GM18951 (cell line): ENCODE data around the gene SNX5.

ENCODE experiments used
- POLR2A ChIP-seq: IDR thresholded peaks from 4 replicates; pipeline ENCODE4 v1.6.1; 2011; ENCODE audit warnings: mild to moderate bottlenecking; ENCODE audit not compliant: insufficient read length, insufficient read depth; ENCODE audit errors: extremely low read depth
- in situ Hi-C: fragments of 300-500 bp; cut with MboI; formaldehyde crosslinking; loops from one replicate; pipeline ENCODE4 v1.12.0; 2022; ENCODE audit warnings: low sequenced_read_pairs, mixed read lengths, inconsistent platforms; ENCODE audit not compliant: unreplicated experiment

SNX5 gene

DNA sequence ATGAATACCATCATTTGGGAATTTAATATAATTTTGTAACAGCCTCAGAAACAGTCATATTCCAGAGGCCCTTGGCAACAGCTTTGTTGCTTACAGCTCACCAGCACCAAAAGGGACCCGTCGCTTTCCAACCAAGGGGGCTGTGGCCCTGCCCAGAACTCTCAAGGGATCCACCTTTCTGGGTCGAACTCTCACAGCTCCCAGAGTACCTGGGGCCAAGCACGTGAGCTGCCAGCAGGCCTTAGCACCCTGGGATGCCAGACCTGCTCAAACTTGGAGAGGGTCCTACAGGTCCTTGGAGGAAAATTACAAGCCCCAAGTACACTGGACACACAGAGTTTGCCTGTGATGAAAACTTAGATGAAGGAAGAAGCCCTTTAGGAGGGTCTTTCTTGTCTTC is 66.6 kb downstream of the SNX5 start:
- no peak for TF ChIP-seq POLR2A
- in situ Hi-C loops, result no loop called here

DNA sequence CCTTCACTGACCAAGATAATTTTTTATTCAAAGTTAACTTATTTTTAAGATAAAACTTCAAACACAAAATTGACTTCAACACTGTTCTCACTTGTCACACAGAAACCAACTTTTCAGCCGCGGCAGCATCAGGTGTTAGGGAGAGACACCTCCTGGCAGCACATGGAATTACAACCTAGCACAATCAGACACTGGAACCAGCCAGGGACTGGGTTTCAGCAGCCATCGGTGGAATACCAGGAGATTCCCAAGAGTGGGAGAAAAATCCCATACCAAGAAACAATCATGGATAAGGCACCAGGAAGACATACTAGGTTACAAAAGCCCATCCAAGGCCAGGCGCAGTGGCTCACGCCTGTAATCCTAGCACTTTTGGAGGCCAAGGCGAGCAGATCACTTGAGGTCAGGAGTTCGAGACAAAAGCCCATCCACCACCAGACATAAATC is 70.0 kb downstream of the SNX5 start:
- TF ChIP-seq POLR2A, result no peak
- in situ Hi-C loops, result loop anchor here (25.0 kb wide), 1 partner anchor 211 kb away; the partner anchor contains the start of genes BANF2 and RRBP1

DNA sequence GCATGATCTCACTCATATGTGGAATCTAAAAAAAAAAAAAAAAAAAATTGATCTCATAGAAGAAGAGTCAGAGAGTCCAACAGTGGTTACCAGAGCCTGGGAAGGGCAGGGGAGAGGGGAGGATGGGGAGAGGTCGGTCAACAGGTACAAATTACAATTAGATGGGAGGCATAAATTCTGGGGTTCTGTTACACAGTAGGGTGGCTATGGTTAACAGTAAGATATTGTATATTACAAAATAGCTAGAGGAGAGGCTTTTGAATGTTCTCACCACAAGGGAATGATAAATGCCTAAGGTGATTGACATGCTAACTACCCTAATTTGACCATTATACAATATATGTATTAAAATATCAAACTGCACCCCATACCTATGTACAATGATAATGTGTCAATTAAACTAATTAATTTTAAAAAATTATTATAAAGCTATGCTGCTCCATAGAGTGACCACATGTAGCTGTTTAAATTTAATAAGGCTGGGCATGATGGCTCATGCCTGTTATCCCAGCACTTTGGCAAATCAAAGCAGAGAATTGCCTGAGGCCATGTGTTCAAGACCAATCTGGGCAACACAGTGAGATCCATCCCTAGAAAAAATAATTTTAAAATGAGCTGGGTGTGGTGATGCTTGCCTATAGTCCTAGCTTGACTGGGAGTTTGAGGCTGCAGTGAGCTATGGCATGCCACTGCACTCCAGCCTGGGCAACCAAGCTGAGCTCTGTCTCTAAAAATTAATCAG is 70.9 kb downstream of the SNX5 start:
- TF ChIP-seq POLR2A, result no peak
- in situ Hi-C loops, result loop anchor here (25.0 kb wide), 1 partner anchor 210 kb away; the partner anchor contains the start of genes BANF2 and RRBP1

DNA sequence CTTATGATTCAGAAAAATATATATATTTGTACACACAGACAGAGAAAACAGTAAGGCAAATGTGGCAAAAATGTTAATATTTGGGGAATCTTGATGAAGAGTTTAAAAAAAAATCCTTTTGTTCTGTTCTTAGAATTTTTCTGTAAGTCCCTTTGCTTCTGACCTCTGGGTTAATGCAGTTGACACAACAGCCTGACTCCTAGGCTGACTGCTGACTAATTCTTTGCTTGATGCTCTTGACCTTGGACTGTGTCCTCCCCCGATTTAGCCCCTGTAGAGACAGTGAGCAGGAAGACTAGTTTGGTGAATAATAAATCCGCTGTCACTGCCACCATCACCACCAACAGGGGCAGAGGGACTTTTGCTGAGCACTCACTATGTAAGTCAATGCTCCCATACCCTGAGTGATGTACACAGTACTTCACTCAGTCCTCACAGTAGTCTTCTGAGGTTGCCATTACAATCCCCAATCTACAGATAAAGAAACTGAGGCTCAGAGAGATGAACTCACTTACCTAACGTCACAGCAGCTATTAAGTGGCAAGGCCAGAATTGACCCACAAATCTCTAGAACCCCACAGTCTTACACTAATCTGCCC is 71.7 kb downstream of the SNX5 start:
- no peak for TF ChIP-seq POLR2A
- in situ Hi-C loops, result loop anchor here (25.0 kb wide), 1 partner anchor 210 kb away; the partner anchor contains the start of genes BANF2 and RRBP1

DNA sequence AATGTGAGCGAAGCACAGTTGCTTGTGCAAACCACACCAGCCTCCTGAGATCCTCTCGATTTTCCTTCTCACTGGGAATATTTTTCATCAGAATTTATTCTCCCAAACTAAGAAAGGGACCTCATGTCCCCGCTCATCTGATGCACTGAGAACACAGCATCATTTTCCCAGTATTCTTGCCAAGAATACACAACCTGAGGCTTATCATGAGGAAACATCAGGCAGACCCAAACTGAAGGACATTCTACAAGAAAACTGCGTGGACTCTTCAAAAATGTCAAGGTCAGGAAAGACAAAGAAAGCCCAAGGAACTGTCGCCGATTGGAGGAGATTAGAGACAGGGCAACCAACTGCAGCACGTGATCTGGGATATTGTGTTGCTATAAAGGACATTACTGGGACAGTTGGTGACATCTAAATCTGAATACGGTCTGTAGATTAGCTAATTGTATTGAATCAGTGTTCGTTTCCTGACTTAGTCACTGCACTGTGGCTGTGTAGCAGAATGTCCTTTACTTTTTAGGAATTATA is 72.3 kb downstream of the SNX5 start:
- no peak for TF ChIP-seq POLR2A
- in situ Hi-C loops, result loop anchor here (25.0 kb wide), 1 partner anchor 209 kb away; the partner anchor contains the start of genes BANF2 and RRBP1

DNA sequence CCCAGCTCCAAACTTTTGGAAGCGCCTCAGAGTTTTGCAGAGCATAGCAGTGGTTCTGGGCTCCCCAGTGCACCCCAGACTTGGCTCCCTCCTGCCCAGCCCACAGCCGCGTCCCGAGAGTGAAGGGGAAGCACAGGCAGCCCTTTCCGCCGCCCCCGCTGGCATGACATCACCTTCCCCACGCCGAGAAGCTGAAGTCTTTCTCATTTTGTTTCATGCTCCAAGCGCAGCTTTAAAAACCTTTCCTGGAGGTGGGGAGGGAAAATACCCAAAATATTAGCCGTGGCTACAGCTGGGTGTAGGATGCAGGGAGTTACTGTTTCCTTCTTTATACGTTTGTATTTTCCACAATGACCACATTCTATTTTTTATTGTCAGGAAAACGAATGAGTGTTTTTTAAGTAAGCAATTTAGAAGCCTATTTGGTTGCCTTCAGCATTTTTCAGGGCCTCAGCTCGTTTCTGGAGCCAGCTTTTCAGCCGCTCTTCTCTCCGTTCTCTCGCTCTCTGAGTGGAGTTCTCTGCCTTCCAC is 72.9 kb downstream of the SNX5 start:
- TF ChIP-seq POLR2A, result no peak

DNA sequence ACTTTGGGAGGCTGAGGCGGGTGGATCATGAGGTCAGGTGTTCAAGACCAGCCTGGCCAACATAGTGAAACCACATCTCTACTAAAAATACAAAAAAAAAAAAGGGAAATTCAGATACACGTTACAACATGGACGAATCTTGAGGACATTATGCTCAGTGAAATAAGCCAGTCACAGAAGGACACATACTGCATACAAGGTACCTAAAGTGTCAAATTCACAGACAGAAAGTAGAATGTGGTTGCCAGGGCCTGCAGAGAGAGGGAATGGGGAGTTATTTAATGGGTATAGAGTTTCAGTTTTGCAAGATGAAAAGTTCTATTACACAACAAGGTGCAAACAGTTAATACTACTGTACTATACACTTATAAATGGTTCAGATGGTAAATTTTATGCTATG is 75.1 kb downstream of the SNX5 start:
- in situ Hi-C loops, result loop anchor here (25.0 kb wide), 1 partner anchor 206 kb away; the partner anchor contains the start of genes BANF2 and RRBP1
- TF ChIP-seq POLR2A, result no peak

More for the DNA sequence above, 72.9 kb downstream of the SNX5 start:
- in situ Hi-C loops, result loop anchor here (25.0 kb wide), 1 partner anchor 208 kb away; the partner anchor contains the start of genes BANF2 and RRBP1

DNA sequence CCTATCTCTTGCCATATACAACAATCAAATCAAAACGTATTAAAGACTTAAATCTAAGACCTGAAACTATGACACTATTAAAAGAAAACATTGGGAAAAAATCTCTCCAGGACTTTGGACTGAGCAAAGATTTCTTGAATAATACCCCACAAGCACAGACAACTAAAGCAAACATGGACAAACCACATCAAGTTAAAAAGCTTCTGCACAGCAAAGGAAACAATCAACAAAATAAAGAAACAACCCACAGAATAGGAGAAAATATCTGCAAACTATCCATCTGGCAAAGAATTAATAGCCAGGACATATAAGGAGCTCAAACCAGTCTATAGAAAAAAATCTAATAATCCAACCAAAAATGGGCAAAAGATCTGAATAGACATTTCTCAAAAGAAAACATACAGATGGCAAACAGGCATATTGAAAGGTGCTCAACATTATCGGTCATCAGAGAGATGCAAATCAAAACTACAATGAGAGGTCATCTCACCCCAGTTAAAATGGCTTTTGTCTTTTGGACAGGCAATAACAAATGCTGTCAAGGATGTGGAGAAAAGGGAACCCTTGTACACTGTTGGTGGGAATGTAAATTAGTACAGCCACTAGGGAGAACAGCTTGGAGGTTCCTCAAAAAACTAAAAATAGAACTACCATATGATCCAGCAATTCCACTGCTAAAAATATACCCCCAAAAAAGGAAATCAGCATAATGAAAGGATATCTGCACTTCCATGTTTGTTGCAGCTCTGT is 76.2 kb downstream of the SNX5 start:
- TF ChIP-seq POLR2A, result no peak
- in situ Hi-C loops, result loop anchor here (25.0 kb wide), 1 partner anchor 205 kb away; the partner anchor contains the start of genes BANF2 and RRBP1
